Ishikawa (cell line): ENCODE data around the gene RDH14.

Experiments
- CEBPB ChIP-seq: IDR thresholded peaks from 2 replicates; pipeline ENCODE4 v1.6.1; 2012
- CREB1 ChIP-seq: IDR thresholded peaks from 2 replicates; pipeline ENCODE4 v1.6.1; 2012; ENCODE audit warnings: low read depth
- EGR1 ChIP-seq: IDR thresholded peaks from 2 replicates; pipeline ENCODE4 v1.6.1; 2012
- EP300 ChIP-seq: IDR thresholded peaks from 2 replicates; pipeline ENCODE4 v1.6.1; 2012; ENCODE audit warnings: borderline replicate concordance
- FOXM1 ChIP-seq: IDR thresholded peaks from 2 replicates; pipeline ENCODE4 v1.6.1; 2012; ENCODE audit warnings: low read depth, borderline replicate concordance
- MAX ChIP-seq: IDR thresholded peaks from 2 replicates; pipeline ENCODE4 v1.6.1; 2012
- NFIC ChIP-seq: IDR thresholded peaks from 2 replicates; pipeline ENCODE4 v1.6.1; 2012
- RAD21 ChIP-seq: IDR thresholded peaks from 2 replicates; pipeline ENCODE4 v1.6.1; 2012; ENCODE audit warnings: low read depth
- REST ChIP-seq: IDR thresholded peaks from 2 replicates; pipeline ENCODE4 v1.6.1; 2012; ENCODE audit warnings: low read depth, mild to moderate bottlenecking
- TAF1 ChIP-seq: IDR thresholded peaks from 2 replicates; pipeline ENCODE4 v1.6.1; 2012; ENCODE audit warnings: low read depth, mild to moderate bottlenecking
- TCF12 ChIP-seq: IDR thresholded peaks from 2 replicates; pipeline ENCODE4 v1.6.1; 2012; ENCODE audit warnings: low read depth
- TEAD4 ChIP-seq: IDR thresholded peaks from 2 replicates; pipeline ENCODE4 v1.6.1; 2012
- YY1 ChIP-seq: IDR thresholded peaks from 2 replicates; pipeline ENCODE4 v1.6.1; 2012; ENCODE audit warnings: low read depth
- ZBTB7A ChIP-seq: IDR thresholded peaks from 2 replicates; pipeline ENCODE4 v1.6.1; 2012; ENCODE audit warnings: low read depth
- TF ChIP-seq, protein P1 (sequence below): IDR thresholded peaks from 2 replicates; pipeline ENCODE4 v1.6.1; 2012

The RDH14 gene

DNA sequence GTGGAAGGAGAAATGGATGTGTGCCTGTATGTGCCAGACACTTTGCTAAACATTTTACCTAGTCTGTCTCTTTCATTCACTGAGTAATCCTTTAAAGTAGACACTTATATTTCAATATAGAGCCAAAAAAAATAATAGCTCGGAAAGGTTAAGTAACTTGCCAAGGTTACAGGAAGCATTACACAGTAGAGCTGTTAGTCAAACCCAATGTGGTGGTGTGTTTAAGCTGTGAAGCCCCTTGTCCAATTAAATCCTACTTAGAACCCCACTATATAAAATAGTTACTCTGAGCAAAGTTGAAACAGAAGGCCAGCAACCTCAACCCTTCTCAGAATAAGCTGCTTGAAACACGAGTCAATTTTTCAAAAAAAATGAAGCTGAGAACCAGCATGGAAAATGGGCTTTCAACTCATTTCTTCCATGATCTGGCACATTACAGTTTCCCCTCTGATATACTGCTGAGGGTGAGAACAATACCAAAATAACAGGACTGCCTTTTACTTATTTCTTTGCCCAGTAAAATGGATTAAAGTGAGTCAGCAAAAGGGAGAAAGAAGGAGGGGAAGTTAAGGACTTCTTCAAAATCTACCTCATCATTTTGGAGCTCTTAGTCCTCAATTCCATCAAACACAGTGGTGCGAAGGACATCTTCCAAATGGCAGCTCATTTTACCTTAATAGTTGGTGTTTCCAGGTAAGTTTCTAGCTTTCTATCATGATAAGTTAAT lies 7.9 kb downstream of the RDH14 start:
- TF ChIP-seq CREB1, result no peak

DNA sequence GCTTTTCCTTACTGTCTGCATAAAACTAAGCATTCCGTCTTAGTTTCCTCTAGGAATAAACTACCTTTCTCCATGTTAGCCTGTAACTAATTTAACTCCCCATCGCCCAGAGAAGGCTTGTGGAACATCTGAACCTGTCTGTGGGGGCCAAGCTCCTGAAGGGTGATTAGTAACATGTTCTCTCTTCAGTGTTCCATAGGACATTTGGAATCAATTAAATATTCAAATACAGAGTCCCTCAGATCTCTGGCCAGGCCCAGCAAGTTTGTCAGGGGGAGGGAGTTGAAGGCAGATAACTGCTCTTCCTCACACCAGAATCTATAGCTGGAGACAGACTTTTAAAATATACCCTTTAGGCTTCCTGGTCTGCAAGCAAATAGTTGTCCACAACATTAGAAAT lies 8.8 kb downstream of the RDH14 start:
- TF ChIP-seq TCF12 (no peak), CEBPB (no peak), ZBTB7A (no peak), REST (no peak), TAF1 (no peak), YY1 (no peak), NFIC (no peak), EP300 (no peak), TEAD4 (no peak), FOXM1 (no peak), EGR1 (no peak), MAX (no peak), RAD21 (no peak), CREB1 (no peak)
- TF ChIP-seq, protein P1, sequence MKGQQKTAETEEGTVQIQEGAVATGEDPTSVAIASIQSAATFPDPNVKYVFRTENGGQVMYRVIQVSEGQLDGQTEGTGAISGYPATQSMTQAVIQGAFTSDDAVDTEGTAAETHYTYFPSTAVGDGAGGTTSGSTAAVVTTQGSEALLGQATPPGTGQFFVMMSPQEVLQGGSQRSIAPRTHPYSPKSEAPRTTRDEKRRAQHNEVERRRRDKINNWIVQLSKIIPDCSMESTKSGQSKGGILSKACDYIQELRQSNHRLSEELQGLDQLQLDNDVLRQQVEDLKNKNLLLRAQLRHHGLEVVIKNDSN, result no peak

- no peak for TF ChIP-seq REST
- no peak for TF ChIP-seq ZBTB7A
- TF ChIP-seq TAF1, result no peak
- TF ChIP-seq TEAD4, result no peak
- TF ChIP-seq EP300, result no peak
- TF ChIP-seq EGR1, result no peak
- no peak for TF ChIP-seq FOXM1
Observed at GRCh38 chr2:18551169-18551568, 9.3 kb downstream of the RDH14 start.

GRCh38 chr2:18550433-18550832 lies 10.0 kb downstream of the RDH14 start:
- TF ChIP-seq EGR1 (no peak), CEBPB (no peak), RAD21 (no peak), CREB1 (no peak), MAX (no peak), REST (no peak), TAF1 (no peak), FOXM1 (no peak)
- TF ChIP-seq, protein P1, result no peak

DNA sequence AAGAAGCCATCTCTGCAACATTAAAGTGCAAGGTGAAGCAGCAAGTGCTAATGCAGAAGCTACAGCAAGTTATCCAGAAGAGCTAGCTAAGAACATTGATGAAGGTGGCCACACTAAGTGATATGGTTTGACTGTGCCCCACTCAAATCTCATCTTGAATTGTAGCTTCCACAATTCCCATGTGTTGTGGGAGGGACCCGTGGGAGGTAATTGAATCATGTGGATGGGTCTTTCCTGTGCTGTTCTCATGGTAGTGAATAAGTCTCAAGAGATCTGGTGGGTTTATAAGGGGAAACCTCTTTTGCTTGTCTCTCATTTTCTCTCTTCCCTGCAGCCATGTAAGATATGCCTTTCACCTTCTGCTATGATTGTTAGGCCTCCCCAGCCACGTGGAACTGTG lies 11.4 kb downstream of the RDH14 start:
- no peak for TF ChIP-seq CREB1
- TF ChIP-seq, protein P1, result no peak
